ENCODE data around the gene PHF13. TPM values are rescaled to one million over a fixed set of nuclear protein-coding genes. Genes with fewer than 3 reads are reported as not detected.

Gene PHF13
- total RNA-seq, 1 experiment from 2014 or later, result 37.8 TPM

- ChIA-PET POLR2A (ENCODE audit: low non-redundant PET) (no interaction called here), CTCF (interaction anchor here (0.5 to 1.0 kb wide), 2 partner anchors 25 to 186 kb away, joined by 5 to 7 read pairs; partner anchors contain the start of genes ACOT7, NOL9 and TAS1R1)
- Histone ChIP-seq H3K36me3 (ENCODE audit: insufficient read depth, low read length, poor library complexity, severe bottlenecking) (peaks cover 3% of the 10 kb centered on the region), H3K4me3 (ENCODE audit: low read depth, low read length, poor library complexity, severe bottlenecking) (peak within 1 kb of the TSS; percentile 89), H3K9me3 (ENCODE audit: low read depth, low read length, poor library complexity, severe bottlenecking) (no peaks in the 10 kb centered on the region), H3K27ac (ENCODE audit: low read depth, low read length, poor library complexity, severe bottlenecking) (peak within 1 kb of the TSS; percentile 85), H3K27me3 (replicated peaks; ENCODE audit: insufficient read depth, low read depth, low read length, poor library complexity) (no peaks in the 10 kb centered on the region), H3K4me1 (ENCODE audit: insufficient read depth, low read length, poor library complexity, severe bottlenecking) (peaks cover 14% of the 10 kb centered on the region)
- peak; percentile 99 for DNase-seq (ENCODE audit: low spot score)
- TF ChIP-seq EZH2 (IDR thresholded peaks at IDR 0.05; ENCODE audit: borderline replicate concordance, low read depth, low read length, poor library complexity, severe bottlenecking) (no peak), CTCF (conservative IDR thresholded peaks at IDR 0.05; ENCODE audit: low read depth, low read length) (no peak)
- intact Hi-C loops (cut with micrococcal nuclease; ENCODE audit: unreplicated experiment), result no loop called here
- BruUV-seq (replicated peaks), result no TSS peak
Measured at GRCh38 chr1:6579374-6580118, 34.0 kb upstream of the PHF13 start, which contains the start of gene ZBTB48. TSS of gene ZBTB48 (plus strand) at chr1:6579994. CDS start at chr1:6580610, 616 bp downstream.

DNA sequence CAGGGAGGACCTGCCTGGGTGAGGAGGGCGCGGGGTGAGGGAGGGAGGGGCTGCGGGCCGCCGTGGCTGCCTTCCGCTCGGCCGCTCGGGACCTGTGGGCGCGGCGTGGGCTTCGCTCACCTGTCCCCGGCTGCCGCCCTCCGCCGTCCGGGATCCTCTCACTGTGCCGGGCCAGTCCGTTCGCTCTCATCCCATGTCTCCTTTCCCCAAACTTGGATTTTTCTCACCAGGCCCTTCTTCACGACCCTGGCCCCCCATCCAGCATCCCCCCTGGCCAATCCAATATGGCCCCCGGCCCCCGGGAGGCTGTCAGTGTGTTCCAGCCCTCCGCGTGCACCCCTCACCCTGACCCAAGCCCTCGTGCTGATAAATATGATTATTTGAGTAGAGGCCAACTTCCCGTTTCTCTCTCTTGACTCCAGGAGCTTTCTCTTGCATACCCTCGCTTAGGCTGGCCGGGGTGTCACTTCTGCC is 33.4 kb upstream of the PHF13 start:
- no peaks in the 10 kb centered on the region for H3K9me3 ChIP-seq (ENCODE audit: low read depth, low read length, poor library complexity, severe bottlenecking)
- peak overlapping the region; percentile 89 for H3K4me3 ChIP-seq (ENCODE audit: low read depth, low read length, poor library complexity, severe bottlenecking)
- no peak for DNase-seq (ENCODE audit: low spot score)
- H3K27ac ChIP-seq (ENCODE audit: low read depth, low read length, poor library complexity, severe bottlenecking), result peak overlapping the region; percentile 85
- peaks cover 14% of the 10 kb centered on the region for H3K4me1 ChIP-seq (ENCODE audit: insufficient read depth, low read length, poor library complexity, severe bottlenecking)
- no TSS peak for BruUV-seq (replicated peaks)
- intact Hi-C loops (cut with micrococcal nuclease; ENCODE audit: unreplicated experiment), result no loop called here
- H3K36me3 ChIP-seq (ENCODE audit: insufficient read depth, low read length, poor library complexity, severe bottlenecking), result peaks cover 3% of the 10 kb centered on the region
- no peaks in the 10 kb centered on the region for H3K27me3 ChIP-seq (replicated peaks; ENCODE audit: insufficient read depth, low read depth, low read length, poor library complexity)
- CTCF ChIA-PET, result interaction anchor here (0.5 to 1.0 kb wide), 2 partner anchors 26 to 187 kb away, joined by 5 to 7 read pairs; partner anchors contain the start of genes ACOT7, NOL9 and TAS1R1
- TF ChIP-seq EZH2 (IDR thresholded peaks at IDR 0.05; ENCODE audit: borderline replicate concordance, low read depth, low read length, poor library complexity, severe bottlenecking) (no peak), CTCF (conservative IDR thresholded peaks at IDR 0.05; ENCODE audit: low read depth, low read length) (no peak)
- POLR2A ChIA-PET (ENCODE audit: low non-redundant PET), result no interaction called here

DNA sequence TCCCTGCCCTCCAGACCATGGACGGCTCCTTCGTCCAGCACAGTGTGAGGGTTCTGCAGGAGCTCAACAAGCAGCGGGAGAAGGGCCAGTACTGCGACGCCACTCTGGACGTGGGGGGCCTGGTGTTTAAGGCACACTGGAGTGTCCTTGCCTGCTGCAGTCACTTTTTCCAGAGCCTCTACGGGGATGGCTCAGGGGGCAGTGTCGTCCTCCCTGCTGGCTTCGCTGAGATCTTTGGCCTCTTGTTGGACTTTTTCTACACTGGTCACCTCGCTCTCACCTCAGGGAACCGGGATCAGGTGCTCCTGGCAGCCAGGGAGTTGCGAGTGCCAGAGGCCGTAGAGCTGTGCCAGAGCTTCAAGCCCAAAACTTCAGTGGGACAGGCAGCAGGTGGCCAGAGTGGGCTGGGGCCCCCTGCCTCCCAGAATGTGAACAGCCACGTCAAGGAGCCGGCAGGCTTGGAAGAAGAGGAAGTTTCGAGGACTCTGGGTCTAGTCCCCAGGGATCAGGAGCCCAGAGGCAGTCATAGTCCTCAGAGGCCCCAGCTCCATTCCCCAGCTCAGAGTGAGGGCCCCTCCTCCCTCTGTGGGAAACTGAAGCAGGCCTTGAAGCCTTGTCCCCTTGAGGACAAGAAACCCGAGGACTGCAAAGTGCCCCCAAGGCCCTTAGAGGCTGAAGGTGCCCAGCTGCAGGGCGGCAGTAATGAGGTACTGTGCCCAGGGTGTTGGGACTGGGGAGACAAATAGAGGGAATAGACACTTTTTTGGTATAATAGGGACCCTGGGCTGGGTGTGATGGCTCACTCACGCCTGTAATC is 32.7 kb upstream of the PHF13 start:
- BruUV-seq (replicated peaks), result TSS peak; percentile 36
- CTCF ChIA-PET, result no interaction called here
- intact Hi-C loops (cut with micrococcal nuclease; ENCODE audit: unreplicated experiment), result no loop called here
- POLR2A ChIA-PET (ENCODE audit: low non-redundant PET), result no interaction called here
- DNase-seq (ENCODE audit: low spot score), result peak; percentile 52
- Histone ChIP-seq H3K36me3 (ENCODE audit: insufficient read depth, low read length, poor library complexity, severe bottlenecking) (peaks cover 3% of the 10 kb centered on the region), H3K4me3 (ENCODE audit: low read depth, low read length, poor library complexity, severe bottlenecking) (peak overlapping the region; percentile 89), H3K27me3 (replicated peaks; ENCODE audit: insufficient read depth, low read depth, low read length, poor library complexity) (no peaks in the 10 kb centered on the region), H3K27ac (ENCODE audit: low read depth, low read length, poor library complexity, severe bottlenecking) (peak overlapping the region; percentile 85), H3K4me1 (ENCODE audit: insufficient read depth, low read length, poor library complexity, severe bottlenecking) (peaks cover 14% of the 10 kb centered on the region), H3K9me3 (ENCODE audit: low read depth, low read length, poor library complexity, severe bottlenecking) (no peaks in the 10 kb centered on the region)
- no peak for TF ChIP-seq EZH2 (IDR thresholded peaks at IDR 0.05; ENCODE audit: borderline replicate concordance, low read depth, low read length, poor library complexity, severe bottlenecking)
- TF ChIP-seq CTCF (conservative IDR thresholded peaks at IDR 0.05; ENCODE audit: low read depth, low read length), result no peak

Data from A673 (cell line).